ENCODE data around the gene CORO1C.
A peak's percentile ranks its signal among the peaks of the same experiment; 100 is the strongest.

CORO1C gene

GRCh38 chr12:108696996-108697290 is 34.4 kb downstream of the CORO1C start:
- DNase-seq (ENCODE audit: low read depth, low spot score), result no peak

GRCh38 chr12:108696111-108696995 is 35.0 kb downstream of the CORO1C start:
- DNase-seq (ENCODE audit: low read depth, low spot score), result no peak

GRCh38 chr12:108694812-108695278 is 36.5 kb downstream of the CORO1C start:
- DNase-seq (ENCODE audit: low read depth, low spot score), result no peak

GRCh38 chr12:108693751-108694150 is 37.6 kb downstream of the CORO1C start:
- DNase-seq (ENCODE audit: low read depth, low spot score), result no peak

GRCh38 chr12:108693186-108693730 is 38.1 kb downstream of the CORO1C start:
- no peak for DNase-seq (ENCODE audit: low read depth, low spot score)

- peak; percentile 39 for DNase-seq (ENCODE audit: low read depth, low spot score)
These were observed 39.1 kb downstream of the CORO1C start for GRCh38 chr12:108691998-108692808.

- DNase-seq (ENCODE audit: low read depth, low spot score), result peak; percentile 98
These were observed 39.9 kb downstream of the CORO1C start for GRCh38 chr12:108691175-108691997.

- no peak for DNase-seq (ENCODE audit: low read depth, low spot score)
These were observed 40.7 kb downstream of the CORO1C start for GRCh38 chr12:108690542-108691174.

- DNase-seq (ENCODE audit: low read depth, low spot score), result no peak
These were observed 41.2 kb downstream of the CORO1C start for GRCh38 chr12:108690191-108690518.

GRCh38 chr12:108689314-108690190 is 41.8 kb downstream of the CORO1C start:
- no peak for DNase-seq (ENCODE audit: low read depth, low spot score)

- DNase-seq (ENCODE audit: low read depth, low spot score), result no peak
These were observed 44.5 kb downstream of the CORO1C start for GRCh38 chr12:108686780-108687179.

- no peak for DNase-seq (ENCODE audit: low read depth, low spot score)
These were observed 45.7 kb downstream of the CORO1C start for GRCh38 chr12:108685469-108686260.

- DNase-seq (ENCODE audit: low read depth, low spot score), result no peak
These were observed 47.3 kb downstream of the CORO1C start for GRCh38 chr12:108683906-108684556.

GRCh38 chr12:108681317-108681716 is 50.0 kb downstream of the CORO1C start:
- DNase-seq (ENCODE audit: low read depth, low spot score), result no peak

GRCh38 chr12:108679106-108679681 is 52.1 kb downstream of the CORO1C start:
- DNase-seq (ENCODE audit: low read depth, low spot score), result no peak

GRCh38 chr12:108678104-108678730 is 53.1 kb downstream of the CORO1C start:
- no peak for DNase-seq (ENCODE audit: low read depth, low spot score)

GRCh38 chr12:108677381-108677780 is 53.9 kb downstream of the CORO1C start:
- no peak for DNase-seq (ENCODE audit: low read depth, low spot score)

GRCh38 chr12:108676707-108677106 is 54.6 kb downstream of the CORO1C start:
- no peak for DNase-seq (ENCODE audit: low read depth, low spot score)

All from ELF-1 (cell line).